Activated CD4-positive, alpha-beta T cell treated with anti-CD3 and anti-CD28 coated beads, Interleukin-2, amount 50 U/mL, for 24 hours (primary cell): Measurements from ENCODE around the gene MACROD2.
"Not testable (repeated sequence)": the region's sequence is repeated elsewhere in the genome, so short reads cannot be mapped to it uniquely, and the experiment has no call there.

ENCODE experiments used
- DNase-seq, 2 donors: peaks; one replicate each; pipeline ENCODE4 v3.0.0-alpha.2; 2020; ENCODE audit warnings: low read depth in 1 of 2, low spot score in 1 of 2

Gene MACROD2

GRCh38 chr20:14451458-14451857 lies 456.1 kb downstream of the MACROD2 start:
- DNase-seq, result no peak

- no peak for DNase-seq
These were observed 457.9 kb downstream of the MACROD2 start for GRCh38 chr20:14453259-14453658.

- no peak for DNase-seq
These were observed 459.0 kb downstream of the MACROD2 start for GRCh38 chr20:14454296-14454695.

GRCh38 chr20:14467104-14467827 lies 471.9 kb downstream of the MACROD2 start:
- DNase-seq, result not testable (repeated sequence)

- no peak for DNase-seq
These were observed 475.0 kb downstream of the MACROD2 start for GRCh38 chr20:14470231-14470899.

GRCh38 chr20:14470977-14471661 lies 475.8 kb downstream of the MACROD2 start:
- no peak for DNase-seq

GRCh38 chr20:14477125-14477524 lies 481.8 kb downstream of the MACROD2 start:
- DNase-seq, result no peak

GRCh38 chr20:14478126-14478525 lies 482.8 kb downstream of the MACROD2 start:
- DNase-seq, result no peak

GRCh38 chr20:14481863-14482262 lies 486.5 kb downstream of the MACROD2 start:
- no peak for DNase-seq

- DNase-seq, result no peak
These were observed 492.9 kb downstream of the MACROD2 start for GRCh38 chr20:14488212-14488611.

- DNase-seq, result no peak
These were observed 493.6 kb downstream of the MACROD2 start for GRCh38 chr20:14488756-14489479.

- no peak for DNase-seq
These were observed 494.2 kb downstream of the MACROD2 start for GRCh38 chr20:14489544-14489943.

- no peak for DNase-seq
These were observed 496.1 kb downstream of the MACROD2 start for GRCh38 chr20:14491436-14491835.

- DNase-seq, result no peak
These were observed 498.1 kb downstream of the MACROD2 start for GRCh38 chr20:14493408-14493807.

GRCh38 chr20:14494355-14494754 lies 499.0 kb downstream of the MACROD2 start:
- no peak for DNase-seq

- DNase-seq, result no peak
These were observed 499.8 kb downstream of the MACROD2 start for GRCh38 chr20:14495066-14495465.

GRCh38 chr20:14497004-14497403 lies 501.7 kb downstream of the MACROD2 start:
- no peak for DNase-seq

- DNase-seq, result no peak
These were observed 503.5 kb downstream of the MACROD2 start for GRCh38 chr20:14498772-14499171.

GRCh38 chr20:14505476-14505875 lies 510.2 kb downstream of the MACROD2 start:
- DNase-seq, result no peak

GRCh38 chr20:14507711-14508110 lies 512.4 kb downstream of the MACROD2 start:
- no peak for DNase-seq

- DNase-seq, result no peak
These were observed 515.0 kb downstream of the MACROD2 start for GRCh38 chr20:14510341-14510740.

GRCh38 chr20:14512839-14513238 lies 517.5 kb downstream of the MACROD2 start:
- DNase-seq, result no peak
